HUES6 (cell line): ENCODE results near the gene SKAP2.

ENCODE experiments used
- H3K27ac ChIP-seq: 2 replicates; pipeline ENCODE4 v1.7.0; 2013; ENCODE audit warnings: low read depth, mild to moderate bottlenecking, low read length, inconsistent platforms
- H3K27me3 ChIP-seq: 2 replicates; pipeline ENCODE4 v1.6.1; 2013; ENCODE audit warnings: low read length; ENCODE audit not compliant: control insufficient read depth, insufficient read depth
- H3K36me3 ChIP-seq: 2 replicates; pipeline ENCODE4 v1.6.1; 2013; ENCODE audit warnings: low read length; ENCODE audit not compliant: control insufficient read depth, insufficient read depth
- H3K4me1 ChIP-seq: 2 replicates; pipeline ENCODE4 v1.6.1; 2013; ENCODE audit warnings: low read length; ENCODE audit not compliant: control insufficient read depth, insufficient read depth
- H3K4me3 ChIP-seq: 2 replicates; pipeline ENCODE4 v1.5.1; 2013; ENCODE audit warnings: low read depth, low read length
- H3K9ac ChIP-seq: one replicate; pipeline ENCODE4 v1.6.1; 2013; ENCODE audit warnings: mild to moderate bottlenecking, low read length
- H3K9me3 ChIP-seq: 2 replicates; pipeline ENCODE4 v1.6.1; 2013; ENCODE audit warnings: low read depth, low read length; ENCODE audit not compliant: control insufficient read depth, insufficient read depth

The SKAP2 gene

GRCh38 chr7:26760501-26760900 lies 103.9 kb downstream of the SKAP2 start:
- Histone ChIP-seq H3K4me3 (no peak overlapping the region), H3K36me3 (no peaks in the 10 kb centered on the region), H3K9ac (no peak overlapping the region), H3K27ac (no peak overlapping the region), H3K4me1 (no peaks in the 10 kb centered on the region), H3K27me3 (no peaks in the 10 kb centered on the region), H3K9me3 (no peaks in the 10 kb centered on the region)

- Histone ChIP-seq H3K9me3 (no peaks in the 10 kb centered on the region), H3K9ac (no peak overlapping the region), H3K27me3 (no peaks in the 10 kb centered on the region), H3K27ac (no peak overlapping the region), H3K4me1 (no peaks in the 10 kb centered on the region), H3K36me3 (no peaks in the 10 kb centered on the region), H3K4me3 (no peak overlapping the region)
These were observed 105.3 kb downstream of the SKAP2 start for GRCh38 chr7:26759108-26759507.

DNA sequence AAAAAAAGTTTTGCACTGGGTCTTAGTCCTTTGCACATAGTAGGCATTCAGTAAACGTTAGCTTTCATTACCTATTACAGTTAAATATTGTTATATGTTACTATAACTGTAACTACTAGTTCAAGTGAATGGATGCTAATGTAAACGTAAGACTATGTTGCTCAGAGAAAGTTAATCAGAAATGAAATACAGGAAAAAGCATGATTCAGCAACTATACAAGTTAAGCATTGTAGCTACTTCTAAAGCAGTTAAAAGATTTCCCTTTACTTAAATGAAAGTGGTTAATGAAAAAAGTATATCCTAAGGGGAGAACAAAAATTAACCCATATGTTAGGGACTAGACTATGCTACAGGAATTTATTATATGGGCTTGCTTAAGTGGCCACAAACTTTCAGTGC lies 121.2 kb downstream of the SKAP2 start:
- H3K27ac ChIP-seq, result no peak overlapping the region
- no peaks in the 10 kb centered on the region for H3K4me1 ChIP-seq
- H3K9me3 ChIP-seq, result no peaks in the 10 kb centered on the region
- no peaks in the 10 kb centered on the region for H3K27me3 ChIP-seq
- H3K9ac ChIP-seq, result no peak overlapping the region
- no peak overlapping the region for H3K4me3 ChIP-seq
- H3K36me3 ChIP-seq, result no peaks in the 10 kb centered on the region

DNA sequence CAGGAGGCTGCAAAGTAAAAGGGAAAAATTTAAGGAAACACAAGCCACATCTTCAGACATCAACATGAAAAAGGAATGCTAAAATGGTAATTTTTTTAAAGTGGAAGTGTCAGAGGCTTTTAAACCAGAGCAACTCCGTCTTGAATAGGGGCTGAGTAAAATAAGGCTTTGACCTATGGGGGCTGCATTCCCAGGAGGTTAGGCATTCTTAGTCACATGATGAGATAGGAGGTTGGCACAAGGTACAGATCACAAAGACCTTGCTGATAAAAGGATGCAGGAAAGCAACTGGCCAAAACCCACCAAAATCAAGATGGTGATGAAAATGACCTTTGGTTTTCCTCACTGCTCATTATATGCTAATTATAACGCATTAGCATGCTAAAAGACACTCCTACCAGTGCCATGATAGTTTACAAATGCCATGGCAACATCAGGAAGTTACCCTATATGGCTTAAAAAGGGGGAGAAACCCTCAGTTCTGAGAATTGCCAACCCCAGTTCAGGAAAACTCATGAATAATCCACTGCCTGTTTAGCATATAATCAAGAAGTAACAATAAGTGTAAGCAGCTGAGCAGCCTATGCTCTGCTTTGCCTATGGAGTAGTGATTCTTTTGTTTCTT lies 128.3 kb downstream of the SKAP2 start:
- Histone ChIP-seq H3K27ac (peak overlapping the region; percentile 70), H3K4me3 (no peak overlapping the region), H3K27me3 (no peaks in the 10 kb centered on the region), H3K36me3 (no peaks in the 10 kb centered on the region), H3K9ac (no peak overlapping the region), H3K4me1 (peaks cover 25% of the 10 kb centered on the region), H3K9me3 (no peaks in the 10 kb centered on the region; the same call in 1 of the 2 replicates)

DNA sequence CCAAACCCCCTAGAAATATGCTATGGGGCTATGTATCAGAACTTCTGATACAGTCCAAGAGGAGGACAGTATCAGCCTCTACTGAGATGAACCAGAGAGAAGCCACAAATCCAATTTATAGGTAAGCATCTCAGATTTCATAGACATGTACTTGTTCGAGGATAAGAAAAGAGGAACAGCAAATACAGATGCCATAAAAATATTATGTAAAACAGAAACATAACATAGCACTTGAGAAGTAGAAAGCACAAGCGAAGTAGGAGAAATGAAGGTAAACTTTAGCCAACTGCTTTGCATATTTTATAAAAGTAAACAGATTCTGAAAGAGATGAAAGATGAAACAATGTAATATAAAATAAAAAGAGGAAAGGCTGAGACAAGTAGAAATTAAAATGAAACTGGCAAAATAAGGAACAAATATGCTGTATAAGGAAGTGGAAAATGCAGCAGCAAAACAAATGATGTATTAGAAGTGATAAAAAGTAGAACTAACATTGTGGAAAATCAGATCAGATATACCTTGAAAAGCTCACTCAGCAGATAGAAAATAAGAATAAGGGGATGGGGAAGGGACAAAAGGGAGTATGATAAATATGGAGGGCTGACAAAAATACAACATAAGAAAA lies 135.1 kb downstream of the SKAP2 start:
- Histone ChIP-seq H3K27me3 (no peaks in the 10 kb centered on the region), H3K4me3 (no peak overlapping the region), H3K36me3 (no peaks in the 10 kb centered on the region), H3K9ac (no peak overlapping the region), H3K27ac (no peak overlapping the region), H3K4me1 (no peaks in the 10 kb centered on the region), H3K9me3 (no peaks in the 10 kb centered on the region; the same call in 1 of the 2 replicates)

GRCh38 chr7:26726051-26726450 lies 138.3 kb downstream of the SKAP2 start:
- H3K36me3 ChIP-seq, result no peaks in the 10 kb centered on the region
- H3K27me3 ChIP-seq, result no peaks in the 10 kb centered on the region

GRCh38 chr7:26724795-26725194 lies 139.6 kb downstream of the SKAP2 start:
- Histone ChIP-seq H3K27me3 (no peaks in the 10 kb centered on the region), H3K27ac (no peak overlapping the region), H3K4me3 (no peak overlapping the region), H3K9me3 (no peaks in the 10 kb centered on the region), H3K9ac (no peak overlapping the region), H3K36me3 (no peaks in the 10 kb centered on the region), H3K4me1 (no peaks in the 10 kb centered on the region)

More at GRCh38 chr7:26726051-26726450, 138.3 kb downstream of the SKAP2 start:
- Histone ChIP-seq H3K9me3 (no peaks in the 10 kb centered on the region), H3K4me3 (no peak overlapping the region), H3K4me1 (no peaks in the 10 kb centered on the region), H3K27ac (no peak overlapping the region), H3K9ac (no peak overlapping the region)

DNA sequence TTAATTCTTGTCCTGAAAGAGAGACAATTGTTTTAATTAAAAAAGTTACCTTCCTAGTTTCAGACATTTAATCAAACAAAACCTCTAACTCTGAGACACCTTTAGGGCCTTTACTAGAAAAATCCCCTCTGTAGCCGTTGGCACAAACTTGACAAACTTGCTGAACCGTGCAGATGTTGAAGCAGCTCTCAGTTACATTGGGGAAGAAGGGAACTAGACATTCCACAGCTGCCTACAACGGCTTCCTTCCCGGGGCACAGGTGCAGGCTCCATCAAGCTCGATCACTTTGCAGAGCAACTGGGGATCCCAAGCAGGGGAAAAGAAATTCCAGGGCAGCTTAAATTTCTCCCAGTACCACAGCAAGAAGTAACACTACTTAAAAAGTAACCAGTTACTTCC lies 141.3 kb downstream of the SKAP2 start:
- H3K4me1 ChIP-seq, result no peaks in the 10 kb centered on the region
- no peak overlapping the region for H3K9ac ChIP-seq
- H3K36me3 ChIP-seq, result no peaks in the 10 kb centered on the region
- no peak overlapping the region for H3K4me3 ChIP-seq
- no peaks in the 10 kb centered on the region for H3K9me3 ChIP-seq
- H3K27ac ChIP-seq, result no peak overlapping the region
- H3K27me3 ChIP-seq, result no peaks in the 10 kb centered on the region

- Histone ChIP-seq H3K27me3 (no peaks in the 10 kb centered on the region), H3K27ac (no peak overlapping the region), H3K36me3 (no peaks in the 10 kb centered on the region), H3K9me3 (no peaks in the 10 kb centered on the region), H3K4me1 (no peaks in the 10 kb centered on the region), H3K9ac (no peak overlapping the region), H3K4me3 (no peak overlapping the region)
These were observed 142.9 kb downstream of the SKAP2 start for GRCh38 chr7:26721450-26721849.

- Histone ChIP-seq H3K4me1 (no peaks in the 10 kb centered on the region), H3K4me3 (no peak overlapping the region), H3K9ac (no peak overlapping the region), H3K36me3 (no peaks in the 10 kb centered on the region), H3K9me3 (no peaks in the 10 kb centered on the region), H3K27ac (no peak overlapping the region), H3K27me3 (no peaks in the 10 kb centered on the region)
These were observed 146.3 kb downstream of the SKAP2 start for GRCh38 chr7:26718063-26718462.

DNA sequence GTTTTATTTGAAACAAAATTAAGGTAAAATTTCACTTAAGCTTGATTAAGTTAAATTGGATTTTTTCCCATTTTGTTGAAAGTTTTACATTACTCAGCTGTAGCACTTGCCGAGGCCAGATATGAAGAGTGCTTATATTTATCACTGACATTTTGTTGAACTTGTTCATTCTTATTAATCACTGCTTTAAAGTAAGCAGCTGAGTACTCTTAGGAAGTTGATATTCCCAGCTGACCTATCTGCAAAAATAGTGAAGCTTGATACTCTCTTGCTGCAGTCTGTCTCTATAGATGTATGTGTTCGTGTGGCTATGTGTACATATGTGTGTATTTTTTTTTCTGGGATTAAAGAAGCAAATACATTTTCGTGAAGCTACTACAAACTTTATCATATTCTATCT lies 150.0 kb downstream of the SKAP2 start:
- H3K27ac ChIP-seq, result no peak overlapping the region
- no peak overlapping the region for H3K4me3 ChIP-seq
- H3K9me3 ChIP-seq, result no peaks in the 10 kb centered on the region
- H3K36me3 ChIP-seq, result no peaks in the 10 kb centered on the region
- H3K4me1 ChIP-seq, result no peaks in the 10 kb centered on the region
- H3K27me3 ChIP-seq, result no peaks in the 10 kb centered on the region
- no peak overlapping the region for H3K9ac ChIP-seq
